PC-9 (cell line): ENCODE results near the gene CELF4. TPM values are rescaled to one million over a fixed set of nuclear protein-coding genes. Genes with fewer than 3 reads are reported as not detected.

ENCODE experiments used
- BruUV-seq: library from RNA; stranded (reverse); fragments of 400-500 nt; replicated peaks from 2 replicates; lab custom pipeline; 2021; lab: Mats Ljungman, UMichigan
- CTCF ChIA-PET: fragments of 300-600 bp; sonication (Branson Sonifier 250); formaldehyde crosslinking; loops from one replicate; lab custom pipeline; 2022; ENCODE audit warnings: antibody characterized with exemption; lab: Charles Lee
- POLR2A ChIA-PET: fragments of 300-600 bp; sonication (Branson Sonifier 250); formaldehyde crosslinking; loops from one replicate; lab custom pipeline; 2022; ENCODE audit warnings: antibody characterized with exemption; ENCODE audit not compliant: unreplicated experiment; lab: Charles Lee
- DNase-seq, 2 experiments: peaks; one replicate each; pipeline versions ENCODE4 v3.0.0 to v3.0.0-alpha.2; 2015 to 2022; ENCODE audit warnings: mixed read lengths in 1 of 2
- H2AFZ ChIP-seq: fragments of 200-600 bp; sonication (generic); 2 replicates; pipeline ENCODE4 v1.8.1; 2017; ENCODE audit warnings: antibody characterized with exemption
- H3F3A ChIP-seq: fragments of 200-600 bp; sonication (generic); 2 replicates; pipeline ENCODE4 v1.8.1; 2017; ENCODE audit warnings: antibody characterized with exemption, mild to moderate bottlenecking, low read depth; ENCODE audit not compliant: insufficient read depth
- H3K27ac ChIP-seq: fragments of 200-600 bp; sonication (generic); 2 replicates; pipeline ENCODE4 v1.6.1; 2016; ENCODE audit warnings: mixed run types
- H3K27me3 ChIP-seq: fragments of 200-600 bp; sonication (generic); 2 replicates; pipeline ENCODE4 v1.6.1; 2016; ENCODE audit warnings: low read depth, mixed run types; ENCODE audit not compliant: insufficient read depth
- H3K36me3 ChIP-seq: fragments of 200-600 bp; sonication (generic); 2 replicates; pipeline ENCODE4 v1.6.1; 2016; ENCODE audit warnings: low read depth, mixed run types
- H3K4me1 ChIP-seq: fragments of 200-600 bp; sonication (generic); replicated peaks from 2 replicates; pipeline ENCODE4 v1.6.1; 2016; ENCODE audit warnings: mixed run types; ENCODE audit not compliant: insufficient read depth
- H3K4me2 ChIP-seq: fragments of 200-600 bp; sonication (generic); 2 replicates; pipeline ENCODE4 v1.6.1; 2017; ENCODE audit warnings: mixed run types
- H3K4me3 ChIP-seq: fragments of 200-600 bp; sonication (generic); 2 replicates; pipeline ENCODE4 v1.6.1; 2016; ENCODE audit warnings: mixed run types
- H3K79me2 ChIP-seq: fragments of 200-600 bp; sonication (generic); 2 replicates; pipeline ENCODE4 v1.6.1; 2017; ENCODE audit warnings: low read depth, mixed run types
- H3K9me2 ChIP-seq: fragments of 200-600 bp; sonication (generic); 2 replicates; pipeline ENCODE4 v1.8.1; 2017; ENCODE audit warnings: mild to moderate bottlenecking; ENCODE audit not compliant: insufficient read depth
- H3K9me3 ChIP-seq: fragments of 200-600 bp; sonication (generic); 2 replicates; pipeline ENCODE4 v1.8.1; 2016; ENCODE audit warnings: low read depth; ENCODE audit not compliant: insufficient read depth
- H4K20me1 ChIP-seq: fragments of 200-600 bp; sonication (generic); 2 replicates; pipeline ENCODE4 v1.8.1; 2017; ENCODE audit not compliant: insufficient read depth
- CTCF ChIP-seq: fragments of 200-600 bp; sonication (generic); conservative IDR thresholded peaks from 2 replicates; pipeline ENCODE4 v1.6.1; 2017; ENCODE audit warnings: mixed run types, antibody characterized with exemption, mild to moderate bottlenecking, moderate library complexity
- EZH2 ChIP-seq: fragments of 200-600 bp; sonication (generic); IDR thresholded peaks from 2 replicates; pipeline ENCODE4 v1.8.0; 2017; ENCODE audit warnings: antibody characterized with exemption, low read depth
- intact Hi-C: fragments of 100-400 bp; cut with micrococcal nuclease; formaldehyde crosslinking; loops from one replicate; pipeline ENCODE4 v1.10.0; 2022; ENCODE audit not compliant: unreplicated experiment
- total RNA-seq: library from RNA; stranded (reverse); gene quantifications from 2 replicates; pipeline ENCODE4 v1.2.3, GENCODE V29; 2021

CELF4 gene
- total RNA-seq, 1 experiment from 2014 or later: 1.2 TPM

GRCh38 chr18:37381554-37381953 lies 184.0 kb downstream of the CELF4 start:
- H3K4me3 ChIP-seq: no peak overlapping the region
- H3K79me2 ChIP-seq: no peaks in the 10 kb centered on the region
- no peak overlapping the region for H3K27ac ChIP-seq
- POLR2A ChIA-PET: no interaction called here
- no peaks in the 10 kb centered on the region for H3K9me2 ChIP-seq
- CTCF ChIA-PET: no interaction called here
- no peak overlapping the region for H3K4me2 ChIP-seq
- H4K20me1 ChIP-seq: no peaks in the 10 kb centered on the region
- intact Hi-C loops: no loop called here
- H2AFZ ChIP-seq: no peak overlapping the region
- DNase-seq: no peak
- no peaks in the 10 kb centered on the region for H3K36me3 ChIP-seq
- H3K27me3 ChIP-seq: peaks cover 19% of the 10 kb centered on the region
- H3F3A ChIP-seq: no peaks in the 10 kb centered on the region
- no peak for TF ChIP-seq CTCF
- TF ChIP-seq EZH2: no peak
- no peaks in the 10 kb centered on the region for H3K4me1 ChIP-seq
- no TSS peak for BruUV-seq
- no peaks in the 10 kb centered on the region for H3K9me3 ChIP-seq

- Histone ChIP-seq H2AFZ (no peak overlapping the region), H3K4me2 (no peak overlapping the region), H3K4me1 (no peaks in the 10 kb centered on the region), H3K27me3 (peaks cover 22% of the 10 kb centered on the region), H3K9me2 (no peaks in the 10 kb centered on the region), H3F3A (no peaks in the 10 kb centered on the region), H3K36me3 (no peaks in the 10 kb centered on the region), H4K20me1 (no peaks in the 10 kb centered on the region), H3K9me3 (no peaks in the 10 kb centered on the region), H3K27ac (no peak overlapping the region), H3K4me3 (no peak overlapping the region), H3K79me2 (no peaks in the 10 kb centered on the region)
- intact Hi-C loops: no loop called here
- no peak for DNase-seq
- no TSS peak for BruUV-seq
- POLR2A ChIA-PET: no interaction called here
- TF ChIP-seq CTCF (no peak), EZH2 (no peak)
- CTCF ChIA-PET: no interaction called here
These were observed 185.0 kb downstream of the CELF4 start for GRCh38 chr18:37380546-37381110.

GRCh38 chr18:37378336-37379010 lies 187.1 kb downstream of the CELF4 start:
- H3F3A ChIP-seq: no peaks in the 10 kb centered on the region
- BruUV-seq: no TSS peak
- H3K79me2 ChIP-seq: no peaks in the 10 kb centered on the region
- H3K4me2 ChIP-seq: no peak overlapping the region
- no peak overlapping the region for H2AFZ ChIP-seq
- ChIA-PET CTCF (no interaction called here), POLR2A (no interaction called here)
- H4K20me1 ChIP-seq: no peaks in the 10 kb centered on the region
- TF ChIP-seq CTCF (no peak), EZH2 (no peak)
- H3K9me3 ChIP-seq: no peaks in the 10 kb centered on the region
- no peaks in the 10 kb centered on the region for H3K4me1 ChIP-seq
- intact Hi-C loops: no loop called here
- no peaks in the 10 kb centered on the region for H3K9me2 ChIP-seq
- H3K36me3 ChIP-seq: no peaks in the 10 kb centered on the region
- no peak overlapping the region for H3K4me3 ChIP-seq
- H3K27me3 ChIP-seq: peaks cover 38% of the 10 kb centered on the region
- H3K27ac ChIP-seq: no peak overlapping the region
- no peak for DNase-seq
